ENCODE results near the gene PLA2G3.

Gene PLA2G3

DNA sequence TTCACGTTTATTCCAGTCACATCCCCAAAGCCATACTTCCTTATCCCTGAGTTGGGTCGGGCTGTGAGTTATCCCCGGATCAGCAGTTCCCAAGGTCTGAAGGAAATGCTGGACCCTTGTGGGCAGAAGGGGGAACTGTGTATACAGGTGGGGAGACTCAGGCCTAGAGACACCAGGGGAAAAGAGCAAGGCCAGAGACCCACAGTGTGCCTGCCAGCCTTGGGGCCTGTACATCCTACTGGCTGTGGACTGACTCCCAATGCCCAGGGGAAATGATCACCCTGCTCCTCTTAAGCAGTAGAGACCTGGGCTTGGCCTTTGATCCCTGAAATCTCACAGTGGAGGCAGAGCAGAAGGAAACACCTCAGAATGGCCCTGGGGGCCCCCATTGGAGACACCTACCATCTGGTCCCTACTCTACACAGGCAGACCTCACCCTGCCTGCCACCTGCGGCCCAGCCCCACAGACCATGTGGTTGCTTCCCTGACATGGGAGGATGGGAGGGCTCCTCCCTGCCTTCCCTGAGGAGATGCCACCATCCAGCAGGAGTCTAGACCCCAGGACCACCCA lies 34.2 kb downstream of the PLA2G3 start:
- TF ChIP-seq, protein P1, sequence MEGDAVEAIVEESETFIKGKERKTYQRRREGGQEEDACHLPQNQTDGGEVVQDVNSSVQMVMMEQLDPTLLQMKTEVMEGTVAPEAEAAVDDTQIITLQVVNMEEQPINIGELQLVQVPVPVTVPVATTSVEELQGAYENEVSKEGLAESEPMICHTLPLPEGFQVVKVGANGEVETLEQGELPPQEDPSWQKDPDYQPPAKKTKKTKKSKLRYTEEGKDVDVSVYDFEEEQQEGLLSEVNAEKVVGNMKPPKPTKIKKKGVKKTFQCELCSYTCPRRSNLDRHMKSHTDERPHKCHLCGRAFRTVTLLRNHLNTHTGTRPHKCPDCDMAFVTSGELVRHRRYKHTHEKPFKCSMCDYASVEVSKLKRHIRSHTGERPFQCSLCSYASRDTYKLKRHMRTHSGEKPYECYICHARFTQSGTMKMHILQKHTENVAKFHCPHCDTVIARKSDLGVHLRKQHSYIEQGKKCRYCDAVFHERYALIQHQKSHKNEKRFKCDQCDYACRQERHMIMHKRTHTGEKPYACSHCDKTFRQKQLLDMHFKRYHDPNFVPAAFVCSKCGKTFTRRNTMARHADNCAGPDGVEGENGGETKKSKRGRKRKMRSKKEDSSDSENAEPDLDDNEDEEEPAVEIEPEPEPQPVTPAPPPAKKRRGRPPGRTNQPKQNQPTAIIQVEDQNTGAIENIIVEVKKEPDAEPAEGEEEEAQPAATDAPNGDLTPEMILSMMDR (IDR thresholded peaks at IDR 0.05; ENCODE audit: low read depth, low read length, missing control alignments): peak; percentile 23
- in situ Hi-C loops (cut with HindIII; ENCODE audit: low sequenced_read_pairs): no loop called here

DNA sequence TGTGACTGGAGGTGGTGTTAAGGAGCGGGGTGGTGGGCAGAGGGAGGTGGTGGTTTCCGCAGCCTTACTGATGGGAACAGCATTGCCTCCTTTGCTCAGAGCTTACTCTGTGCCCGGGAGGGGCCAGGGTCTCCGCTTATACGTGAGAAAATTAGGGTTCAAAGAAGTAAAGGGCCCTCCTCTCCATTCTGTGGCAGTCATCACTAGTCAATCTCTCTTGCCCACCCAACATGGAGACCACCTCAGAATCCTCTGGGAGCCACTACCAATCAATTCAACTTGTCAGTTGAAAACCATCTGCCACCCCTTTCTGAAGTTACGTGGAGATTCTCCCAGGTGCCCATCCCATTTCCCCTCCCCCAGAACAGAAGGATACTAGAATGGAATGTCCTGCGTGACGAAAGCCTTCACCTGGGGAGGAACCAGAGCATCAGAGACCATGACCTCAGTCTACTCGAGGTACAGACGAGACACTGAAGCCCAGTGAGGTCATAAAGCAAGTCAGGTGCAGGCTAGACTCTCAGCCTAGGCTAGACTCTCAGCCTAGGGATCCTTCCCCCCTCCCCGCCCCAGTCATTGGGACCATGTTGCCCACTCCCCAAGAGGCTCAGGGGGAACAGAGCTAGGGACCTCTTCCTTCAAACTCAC lies 34.9 kb downstream of the PLA2G3 start:
- in situ Hi-C loops (cut with HindIII; ENCODE audit: low sequenced_read_pairs): no loop called here
- H3K4me3 ChIP-seq (ENCODE audit: low read depth, low read length): no peak overlapping the region
- no peak for DNase-seq (ENCODE audit: low read depth)
- TF ChIP-seq, protein P1 (IDR thresholded peaks at IDR 0.05; ENCODE audit: low read depth, low read length, missing control alignments): no peak

More for the DNA sequence above, 34.2 kb downstream of the PLA2G3 start:
- DNase-seq (ENCODE audit: low read depth): no peak
- peak overlapping the region; percentile 76 for H3K4me3 ChIP-seq (ENCODE audit: low read depth, low read length)

DNA sequence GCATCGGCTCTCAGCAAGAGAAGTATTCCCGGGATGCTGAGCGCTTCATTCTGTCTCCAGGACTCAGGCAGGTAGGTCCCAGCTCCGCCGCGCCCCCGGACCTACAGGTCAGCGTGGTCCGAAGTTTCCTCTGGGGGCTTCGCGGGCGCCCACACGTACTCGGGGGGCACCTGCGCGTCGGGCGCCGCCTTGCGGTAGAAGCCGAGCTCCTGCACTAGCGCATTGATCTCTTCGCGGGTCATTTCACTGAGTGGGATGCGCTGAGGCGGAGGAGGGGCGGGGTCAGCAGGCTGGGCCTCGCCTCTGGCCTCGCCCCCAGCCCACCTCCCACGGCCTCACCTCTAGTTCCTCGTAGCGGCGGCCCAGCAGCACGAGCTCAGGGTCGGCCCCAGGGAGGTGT lies 35.4 kb downstream of the PLA2G3 start:
- H3K4me3 ChIP-seq (ENCODE audit: low read depth, low read length): no peak overlapping the region
- in situ Hi-C loops (cut with HindIII; ENCODE audit: low sequenced_read_pairs): no loop called here
- TF ChIP-seq, protein P1 (IDR thresholded peaks at IDR 0.05; ENCODE audit: low read depth, low read length, missing control alignments): peak; percentile 59
- DNase-seq (ENCODE audit: low read depth): no peak

DNA sequence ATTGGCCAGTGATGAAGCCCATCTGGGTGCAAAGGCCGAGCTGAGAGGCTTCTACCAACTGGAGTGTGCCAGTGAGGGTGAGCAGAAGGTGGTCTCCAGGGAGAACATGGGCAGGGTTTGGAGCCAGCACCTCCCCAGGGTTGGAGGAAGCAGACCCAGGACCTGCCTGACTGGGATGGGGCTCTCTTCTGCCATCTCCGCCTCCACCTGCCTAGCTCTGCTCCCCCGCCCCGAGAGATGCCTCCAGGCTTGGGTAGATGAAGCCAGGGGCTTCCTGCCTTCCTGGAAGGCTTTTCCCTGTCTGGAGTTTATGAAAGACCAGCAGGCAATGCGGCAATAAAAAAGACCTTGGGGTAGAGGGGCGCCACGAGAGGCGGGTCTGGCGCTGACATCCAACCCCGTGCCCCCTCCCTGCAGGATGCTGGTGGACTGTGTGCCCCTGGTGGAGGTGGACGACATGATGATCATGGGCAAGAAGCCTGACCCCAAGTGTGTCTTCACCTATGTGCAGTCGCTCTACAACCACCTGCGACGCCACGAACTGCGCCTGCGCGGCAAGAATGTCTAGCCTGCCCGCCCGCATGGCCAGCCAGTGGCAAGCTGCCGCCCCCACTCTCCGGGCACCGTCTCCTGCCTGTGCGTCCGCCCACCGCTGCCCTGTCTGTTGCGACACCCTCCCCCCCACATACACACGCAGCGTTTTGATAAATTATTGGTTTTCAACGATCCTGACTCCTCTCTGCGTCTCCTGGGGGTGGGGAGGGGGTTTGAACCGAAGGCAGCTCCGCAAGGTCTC lies 36.2 kb downstream of the PLA2G3 start:
- H3K4me3 ChIP-seq (ENCODE audit: low read depth, low read length): no peak overlapping the region
- DNase-seq (ENCODE audit: low read depth): no peak
- in situ Hi-C loops (cut with HindIII; ENCODE audit: low sequenced_read_pairs): no loop called here
- TF ChIP-seq, protein P1 (IDR thresholded peaks at IDR 0.05; ENCODE audit: low read depth, low read length, missing control alignments): no peak

DNA sequence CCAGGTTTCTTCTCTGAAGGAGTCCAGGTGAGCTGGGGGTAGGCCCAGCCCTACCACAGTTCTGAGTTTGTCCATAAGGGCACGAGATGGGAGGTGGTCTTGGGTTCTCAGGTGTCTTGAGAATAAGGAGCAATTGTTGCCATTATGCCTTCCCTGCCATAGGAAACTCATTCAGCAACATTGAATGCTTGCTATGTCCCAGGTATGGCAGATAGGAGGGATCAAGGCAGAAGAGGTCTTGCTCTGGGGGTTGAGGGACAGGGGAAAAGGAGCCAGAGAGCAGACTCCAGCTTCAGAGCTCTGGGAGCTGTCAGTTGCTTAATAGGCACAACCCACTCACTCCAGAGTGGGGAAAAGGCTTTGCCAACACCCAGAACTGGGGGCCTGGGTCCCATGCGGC lies 37.2 kb downstream of the PLA2G3 start:
- TF ChIP-seq, protein P1 (IDR thresholded peaks at IDR 0.05; ENCODE audit: low read depth, low read length, missing control alignments): no peak
- no peak for DNase-seq (ENCODE audit: low read depth)
- in situ Hi-C loops (cut with HindIII; ENCODE audit: low sequenced_read_pairs): no loop called here
- no peak overlapping the region for H3K4me3 ChIP-seq (ENCODE audit: low read depth, low read length)

DNA sequence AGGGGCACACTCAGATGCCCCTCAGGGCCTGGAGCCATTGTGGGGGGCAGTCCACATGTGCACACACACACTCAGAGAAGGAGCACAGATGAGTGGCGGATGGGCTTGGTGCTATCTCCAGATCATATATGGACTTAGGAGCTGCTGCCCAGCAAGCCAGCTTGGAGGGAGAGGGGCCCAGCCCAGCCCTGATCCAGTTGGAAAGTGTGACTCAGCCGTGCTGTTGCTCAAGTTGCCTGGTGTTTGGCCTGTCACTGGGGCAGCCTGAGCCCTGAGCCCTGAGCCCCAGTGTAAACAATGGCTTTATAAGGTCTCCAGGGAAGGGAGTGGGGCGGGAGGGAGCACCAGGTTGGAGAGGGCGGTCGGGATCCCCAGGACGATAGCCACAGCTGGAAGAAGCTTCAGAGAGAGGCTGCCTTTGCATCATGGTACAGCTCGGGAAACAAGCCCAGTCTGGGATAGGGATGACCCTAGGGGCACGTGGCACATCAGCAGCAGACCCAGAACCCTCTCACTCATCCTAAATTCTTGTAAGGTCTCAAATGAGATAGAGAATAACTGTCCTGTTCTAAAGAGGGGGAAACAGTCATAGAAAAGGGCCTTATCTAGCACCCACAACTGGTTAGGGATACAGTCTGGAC lies 37.7 kb downstream of the PLA2G3 start:
- no peak overlapping the region for H3K4me3 ChIP-seq (ENCODE audit: low read depth, low read length)
- in situ Hi-C loops (cut with HindIII; ENCODE audit: low sequenced_read_pairs): no loop called here
- DNase-seq (ENCODE audit: low read depth): no peak
- TF ChIP-seq, protein P1 (IDR thresholded peaks at IDR 0.05; ENCODE audit: low read depth, low read length, missing control alignments): no peak
